Astrocyte (in vitro differentiated cells and primary cell): ENCODE data around the gene YPEL1.

Experiments
- CTCF ChIP-seq: IDR thresholded peaks from 2 replicates; pipeline ENCODE4 v1.5.1; 2011; ENCODE audit warnings: low read depth, mild to moderate bottlenecking, inconsistent platforms, low read length, moderate library complexity; ENCODE audit not compliant: insufficient read depth
- EZH2 ChIP-seq: IDR thresholded peaks from 2 replicates; pipeline ENCODE4 v1.6.1; 2012; ENCODE audit warnings: mild to moderate bottlenecking, low read length, inconsistent platforms; ENCODE audit not compliant: insufficient read depth

- no peak for TF ChIP-seq CTCF
- no peak for TF ChIP-seq EZH2
Observed at GRCh38 chr22:21714786-21715185, 20.8 kb downstream of the YPEL1 start.
